ENCODE results near the gene COL25A1. TPM values are rescaled to one million over a fixed set of nuclear protein-coding genes. Genes with fewer than 3 reads are reported as not detected.

The COL25A1 gene
- total RNA-seq, 1 donor from 2014 or later: 1.3 TPM

DNA sequence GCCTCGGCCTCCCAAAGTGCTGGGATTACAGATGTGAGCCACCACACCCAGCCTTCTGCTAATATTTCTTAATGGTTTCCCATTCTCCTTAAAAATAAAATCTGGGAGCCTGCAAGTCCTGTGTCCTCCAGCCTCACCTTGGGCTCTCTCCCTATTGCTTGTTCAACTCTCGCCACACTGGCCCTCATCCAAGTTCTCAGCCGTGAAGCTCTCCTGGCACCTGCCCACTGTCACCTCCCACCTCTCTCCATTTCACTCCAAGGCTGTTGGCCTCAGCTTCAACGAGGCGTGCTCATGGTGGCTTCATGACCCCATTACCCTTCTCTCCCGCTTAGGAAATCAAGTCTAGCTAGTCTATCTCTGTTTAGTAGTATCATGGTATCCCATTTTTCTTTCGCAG is 530.1 kb downstream of the COL25A1 start:
- no peak for DNase-seq (ENCODE audit: extremely low spot score, unreplicated experiment)
- no peaks in the 10 kb centered on the region for H3K9me3 Mint-ChIP-seq (ENCODE audit: unreplicated experiment)
- no peaks in the 10 kb centered on the region for H3K4me1 Mint-ChIP-seq (ENCODE audit: unreplicated experiment)
- H3K27me3 Mint-ChIP-seq (ENCODE audit: unreplicated experiment): peaks cover 6% of the 10 kb centered on the region
- H3K4me3 Mint-ChIP-seq (ENCODE audit: unreplicated experiment): no peak overlapping the region
- no peak for TF ChIP-seq CTCF (IDR thresholded peaks at IDR 0.05)
- no peaks in the 10 kb centered on the region for H3K36me3 Mint-ChIP-seq (ENCODE audit: unreplicated experiment)
- H3K27ac Mint-ChIP-seq (ENCODE audit: unreplicated experiment): no peak overlapping the region

DNA sequence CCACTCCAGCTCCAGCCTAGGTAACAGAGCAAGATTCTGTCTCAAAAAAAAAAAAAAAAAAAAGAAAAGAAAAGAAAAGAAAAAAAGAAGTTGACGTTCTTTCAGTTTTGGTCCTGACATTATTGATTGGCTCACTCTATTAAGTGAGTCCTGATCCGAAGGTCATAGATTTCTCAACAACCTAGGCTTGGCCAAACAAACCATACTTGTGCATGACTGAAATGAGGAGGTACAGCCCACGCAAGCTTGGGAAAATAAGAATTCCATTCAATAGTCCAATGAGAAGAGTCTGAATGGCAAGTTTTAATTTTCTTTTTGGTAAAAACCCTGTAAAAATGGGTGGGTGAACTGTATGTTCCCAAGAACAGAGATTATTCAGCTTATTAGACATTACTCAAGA is 536.4 kb downstream of the COL25A1 start:
- Mint-ChIP-seq H3K4me3 (ENCODE audit: unreplicated experiment) (no peak overlapping the region), H3K27ac (ENCODE audit: unreplicated experiment) (no peak overlapping the region), H3K4me1 (ENCODE audit: unreplicated experiment) (peaks cover 10% of the 10 kb centered on the region), H3K27me3 (ENCODE audit: unreplicated experiment) (peaks cover 36% of the 10 kb centered on the region), H3K9me3 (ENCODE audit: unreplicated experiment) (no peaks in the 10 kb centered on the region), H3K36me3 (ENCODE audit: unreplicated experiment) (no peaks in the 10 kb centered on the region)
- TF ChIP-seq CTCF (IDR thresholded peaks at IDR 0.05): no peak
- DNase-seq (ENCODE audit: extremely low spot score, unreplicated experiment): no peak

DNA sequence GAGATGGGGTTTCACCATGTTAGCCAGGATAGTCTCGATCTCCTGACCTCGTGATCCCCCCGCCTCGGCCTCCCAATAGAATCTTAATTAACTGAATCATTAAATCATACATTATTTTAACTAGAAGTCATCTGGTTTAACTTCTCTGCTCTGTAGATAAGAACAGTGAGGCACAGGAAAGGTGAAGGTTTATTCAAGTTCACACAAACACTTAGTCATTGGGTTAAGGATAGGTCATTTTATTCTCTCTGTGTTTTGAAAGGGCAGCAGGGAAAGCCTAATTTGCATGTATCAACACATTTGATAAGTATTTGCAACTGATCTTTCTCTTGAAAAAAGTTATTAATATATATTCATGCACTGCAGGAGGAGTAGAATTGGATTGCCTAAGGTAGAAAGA is 538.5 kb downstream of the COL25A1 start:
- Mint-ChIP-seq H3K27ac (ENCODE audit: unreplicated experiment) (no peak overlapping the region), H3K27me3 (ENCODE audit: unreplicated experiment) (peaks cover 45% of the 10 kb centered on the region), H3K4me3 (ENCODE audit: unreplicated experiment) (no peak overlapping the region), H3K36me3 (ENCODE audit: unreplicated experiment) (no peaks in the 10 kb centered on the region), H3K4me1 (ENCODE audit: unreplicated experiment) (peaks cover 10% of the 10 kb centered on the region), H3K9me3 (ENCODE audit: unreplicated experiment) (no peaks in the 10 kb centered on the region)
- TF ChIP-seq CTCF (IDR thresholded peaks at IDR 0.05): no peak
- no peak for DNase-seq (ENCODE audit: extremely low spot score, unreplicated experiment)

DNA sequence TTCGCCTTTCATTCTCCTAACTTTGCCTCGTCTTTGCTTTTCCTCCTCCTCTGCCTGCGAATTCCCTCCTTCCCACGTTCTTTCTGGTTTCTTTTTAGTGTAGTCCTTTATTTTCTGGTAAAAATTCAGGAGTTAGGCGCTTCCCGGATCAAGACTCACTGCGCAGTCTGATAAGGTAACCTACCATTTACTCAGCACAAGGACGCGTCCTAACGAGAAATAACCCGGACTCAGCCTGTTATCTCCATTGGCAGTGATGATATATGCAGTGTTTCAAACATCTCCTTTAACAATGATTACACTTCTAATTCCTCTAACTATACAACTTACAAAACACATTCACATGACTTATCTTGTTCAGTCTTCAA is 539.2 kb downstream of the COL25A1 start:
- no peak overlapping the region for H3K27ac Mint-ChIP-seq (ENCODE audit: unreplicated experiment)
- no peak for TF ChIP-seq CTCF (IDR thresholded peaks at IDR 0.05)
- H3K4me3 Mint-ChIP-seq (ENCODE audit: unreplicated experiment): peak overlapping the region; percentile 73
- no peak for DNase-seq (ENCODE audit: extremely low spot score, unreplicated experiment)
- H3K4me1 Mint-ChIP-seq (ENCODE audit: unreplicated experiment): peaks cover 10% of the 10 kb centered on the region
- no peaks in the 10 kb centered on the region for H3K9me3 Mint-ChIP-seq (ENCODE audit: unreplicated experiment)
- no peaks in the 10 kb centered on the region for H3K36me3 Mint-ChIP-seq (ENCODE audit: unreplicated experiment)
- H3K27me3 Mint-ChIP-seq (ENCODE audit: unreplicated experiment): peaks cover 45% of the 10 kb centered on the region

GRCh38 chr4:108762559-108763225 is 539.8 kb downstream of the COL25A1 start, which contains the start of gene ETNPPL:
TSS of gene ETNPPL (minus strand) at chr4:108763053. CDS start at chr4:108762898, 155 bp downstream.
- H3K4me3 Mint-ChIP-seq (ENCODE audit: unreplicated experiment): peak within 1 kb of the TSS; percentile 73
- no peak for TF ChIP-seq CTCF (IDR thresholded peaks at IDR 0.05)
- no peak within 1 kb of the TSS for H3K27ac Mint-ChIP-seq (ENCODE audit: unreplicated experiment)
- H3K4me1 Mint-ChIP-seq (ENCODE audit: unreplicated experiment): peaks cover 10% of the 10 kb centered on the region
- DNase-seq (ENCODE audit: extremely low spot score, unreplicated experiment): peak; percentile 84
- H3K9me3 Mint-ChIP-seq (ENCODE audit: unreplicated experiment): no peaks in the 10 kb centered on the region
- H3K27me3 Mint-ChIP-seq (ENCODE audit: unreplicated experiment): peaks cover 45% of the 10 kb centered on the region
- no peaks in the 10 kb centered on the region for H3K36me3 Mint-ChIP-seq (ENCODE audit: unreplicated experiment)

Other genes with a start within 250 kb of the COL25A1 start
- 34.5 and 34.6 TPM in 2 replicates for gene SEC24B, start 131.2 kb upstream of the COL25A1 start, total RNA-seq